ENCODE results near the gene ANP32E. TPM values are rescaled to one million over a fixed set of nuclear protein-coding genes. Genes with fewer than 3 reads are reported as not detected.
A peak's percentile ranks its signal among the peaks of the same experiment; 100 is the strongest.
"Not testable (repeated sequence)": the region's sequence is repeated elsewhere in the genome, so short reads cannot be mapped to it uniquely, and the experiment has no call there.

The ANP32E gene
- total RNA-seq, 4 donors from 2014 or later, result 14.8 to 25.1 (median 21.6) TPM

GRCh38 chr1:150186789-150187559 lies 48.9 kb downstream of the ANP32E start:
- peak overlapping the region in 1 of 2 donors; percentile 15 for H3K4me3 ChIP-seq

DNA sequence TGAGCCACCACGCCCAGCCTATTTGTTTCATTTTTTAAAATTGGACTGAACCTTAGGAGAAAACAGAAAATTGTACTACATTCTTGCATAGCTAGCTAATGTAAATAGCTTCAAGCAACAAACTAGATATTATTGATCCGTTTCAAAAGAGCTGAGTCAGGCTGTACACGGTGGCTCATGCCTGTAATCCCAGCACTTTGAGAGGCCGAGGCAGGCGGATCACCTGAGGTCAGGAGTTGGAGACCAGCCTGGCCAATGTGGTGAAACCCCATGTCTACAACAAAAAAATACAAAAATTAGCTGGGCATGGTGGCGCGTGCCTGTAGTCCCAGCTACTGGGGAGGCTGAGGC lies 49.5 kb downstream of the ANP32E start:
- WGBS, 2 donors (ENCODE audit: low coverage in 1 of 2), result 77 to 78% methylated on average over 4 to 6 of the region's 7 CpGs

More at GRCh38 chr1:150186789-150187559, 48.9 kb downstream of the ANP32E start:
- WGBS, 2 donors (ENCODE audit: low coverage in 1 of 2), result 21 to 35% methylated on average over 4 to 9 of the region's 10 CpGs
- ATAC-seq, result peak; percentile 58
- Histone ChIP-seq H3K36me3 (no peaks in the 10 kb centered on the region), H3K4me1 (peaks cover 0 to 6% (median 0%) of the 10 kb centered on the region in 3 donors), H3K9me3 (no peaks in the 10 kb centered on the region), H3K27me3 (no peaks in the 10 kb centered on the region), H3K27ac (peak overlapping the region in 3 of 4 donors; percentile 20 to 58 (median 49))
- TF ChIP-seq EP300 (IDR thresholded peaks at IDR 0.05), result no peak
- TF ChIP-seq CTCF (IDR thresholded peaks at IDR 0.05), result peak; percentile 34 to 59 (median 52)
- TF ChIP-seq POLR2AphosphoS5 (IDR thresholded peaks at IDR 0.05), result no peak

DNA sequence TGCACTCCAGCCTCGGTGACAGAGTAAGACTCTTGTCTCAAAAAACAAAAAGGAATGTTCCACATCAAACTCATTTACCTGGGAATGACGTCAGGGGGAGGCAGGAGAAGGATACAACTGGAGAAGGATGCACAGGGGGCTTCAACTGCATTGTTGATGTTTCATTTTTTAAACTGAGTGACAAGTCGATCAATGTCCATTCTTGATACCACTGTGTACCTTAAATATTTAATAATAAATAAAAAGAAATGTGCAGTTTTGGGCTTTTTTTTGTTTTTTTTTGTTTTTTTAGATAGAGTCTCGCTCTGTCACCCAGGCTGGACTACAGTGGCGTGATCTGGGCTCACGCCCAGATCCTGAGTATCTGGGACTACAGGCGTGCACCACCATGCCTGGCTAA lies 50.4 kb downstream of the ANP32E start:
- no peaks in the 10 kb centered on the region for H3K36me3 ChIP-seq
- no peak overlapping the region for H3K27ac ChIP-seq
- ATAC-seq, result no peak
- 83 to 95% methylated on average over 6 to 7 of the region's 7 CpGs for WGBS, 2 donors (ENCODE audit: low coverage in 1 of 2)
- TF ChIP-seq CTCF (IDR thresholded peaks at IDR 0.05), result no peak
- no peak for TF ChIP-seq POLR2AphosphoS5 (IDR thresholded peaks at IDR 0.05)
- no peak for TF ChIP-seq EP300 (IDR thresholded peaks at IDR 0.05)
- TF ChIP-seq POLR2A (IDR thresholded peaks at IDR 0.05), result no peak
- no peaks in the 10 kb centered on the region for H3K9me3 ChIP-seq
- H3K4me3 ChIP-seq, result no peak overlapping the region
- H3K27me3 ChIP-seq, result no peaks in the 10 kb centered on the region
- peaks cover 0 to 6% (median 0%) of the 10 kb centered on the region in 3 donors for H3K4me1 ChIP-seq

More for the DNA sequence above, 49.5 kb downstream of the ANP32E start:
- H3K27ac ChIP-seq, result peak overlapping the region in 3 of 4 donors; percentile 20 to 58 (median 45)
- not testable (repeated sequence) for H3K36me3 ChIP-seq, H3K27me3 ChIP-seq, H3K4me3 ChIP-seq, H3K9me3 ChIP-seq, H3K4me1 ChIP-seq, ATAC-seq

- WGBS, 2 donors (ENCODE audit: low coverage in 1 of 2), result 73 to 89% methylated on average over 3 of the region's 3 CpGs
- H3K27ac ChIP-seq, result peak overlapping the region in 2 of 4 donors; percentile 24 to 44
- ATAC-seq, result no peak
Measured at GRCh38 chr1:150183061-150183460, 52.9 kb downstream of the ANP32E start.

GRCh38 chr1:150182247-150182646 lies 53.7 kb downstream of the ANP32E start:
- Histone ChIP-seq H3K4me1 (peaks cover 0 to under 1% (median 0%) of the 10 kb centered on the region in 3 donors), H3K27ac (no peak overlapping the region), H3K9me3 (no peaks in the 10 kb centered on the region), H3K36me3 (no peaks in the 10 kb centered on the region), H3K4me3 (no peak overlapping the region), H3K27me3 (no peaks in the 10 kb centered on the region)
- TF ChIP-seq POLR2A (IDR thresholded peaks at IDR 0.05) (no peak), CTCF (IDR thresholded peaks at IDR 0.05) (no peak), POLR2AphosphoS5 (IDR thresholded peaks at IDR 0.05) (no peak), EP300 (IDR thresholded peaks at IDR 0.05) (no peak)
- WGBS, 2 donors (ENCODE audit: low coverage in 1 of 2), result 76 to 84% methylated on average over 6 to 10 of the region's 11 CpGs
- ATAC-seq, result no peak

More at GRCh38 chr1:150183061-150183460, 52.9 kb downstream of the ANP32E start:
- Histone ChIP-seq H3K27me3 (no peaks in the 10 kb centered on the region), H3K4me3 (no peak overlapping the region), H3K36me3 (no peaks in the 10 kb centered on the region), H3K4me1 (peaks cover 0 to 6% (median 0%) of the 10 kb centered on the region in 3 donors), H3K9me3 (no peaks in the 10 kb centered on the region)
- TF ChIP-seq CTCF (IDR thresholded peaks at IDR 0.05), result no peak
- TF ChIP-seq EP300 (IDR thresholded peaks at IDR 0.05), result no peak
